Breast epithelium (tissue), 3 donors: ENCODE data around the gene IRF2BPL.

Experiments used
- CTCF ChIP-seq, 3 donors: fragments of 450-650 bp; IDR thresholded peaks; one replicate each; pipeline ENCODE4 v1.5.1; 2016 to 2017; ENCODE audit warnings: antibody characterized with exemption in 3 of 3, mild to moderate bottlenecking in 3 of 3, moderate library complexity in 3 of 3
- POLR2A ChIP-seq: fragments of 450-650 bp; IDR thresholded peaks from one replicate; pipeline ENCODE4 v1.6.1; 2016; ENCODE audit warnings: antibody characterized with exemption, mild to moderate bottlenecking, moderate library complexity
- POLR2AphosphoS5 ChIP-seq, 3 donors: sonication (generic); formaldehyde crosslinking; IDR thresholded peaks; one replicate each; pipeline ENCODE4 v1.6.1; 2017; ENCODE audit warnings: antibody characterized with exemption in 3 of 3

GRCh38 chr14:77055306-77055705, 26.8 kb upstream of the IRF2BPL start:
- TF ChIP-seq CTCF (IDR thresholded peaks at IDR 0.05) = no peak
- no peak for TF ChIP-seq POLR2AphosphoS5 (IDR thresholded peaks at IDR 0.05)
- no peak for TF ChIP-seq POLR2A
